GM21515 (cell line): ENCODE data around the gene CC2D2A.

Source experiments
- ATAC-seq: cut with Tn5 transposase; IDR thresholded peaks from one replicate; pipeline ENCODE4 v1.9.1; 2021; ENCODE audit not compliant: unreplicated experiment

Gene CC2D2A

DNA sequence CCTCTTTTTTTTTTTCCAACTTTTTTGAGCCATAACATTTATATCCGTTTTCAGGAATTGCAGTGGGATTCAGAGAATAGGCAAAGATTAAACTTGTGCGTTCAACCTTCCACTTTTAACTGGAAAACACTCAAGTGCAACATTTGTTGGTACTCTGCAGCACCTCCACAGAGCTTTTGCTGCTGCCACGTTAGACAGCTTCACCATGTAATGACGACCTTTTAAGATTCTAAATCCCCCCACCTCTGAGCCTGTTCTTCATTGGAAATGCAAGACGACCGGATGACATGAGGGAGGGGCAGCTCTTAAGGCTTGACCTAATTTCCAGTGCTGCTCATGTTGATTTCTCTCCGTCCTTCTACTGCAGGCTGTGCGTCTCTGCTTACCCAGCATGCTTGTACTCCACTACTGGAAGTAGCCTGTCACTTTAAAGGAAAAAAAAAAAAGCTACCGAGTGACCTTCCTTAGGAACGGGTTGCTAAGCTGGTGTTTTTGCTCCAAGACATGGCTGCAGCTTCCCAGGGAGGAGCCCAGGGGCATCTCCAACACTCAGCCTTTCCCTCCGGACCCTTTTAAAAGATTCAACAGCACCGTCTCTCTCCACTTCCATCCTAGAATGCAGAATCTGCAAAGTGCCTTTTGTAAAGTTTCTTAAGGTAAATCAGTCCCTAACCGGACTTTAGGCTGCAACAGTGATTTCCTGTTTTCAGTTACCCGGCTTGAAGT, at the start of gene CC2D2A:
CC2D2A (plus strand) TSS at position 481 of the 726 bp plus-strand sequence. CDS start 6,051 bp downstream, outside the sequence.
- no peak for ATAC-seq

DNA sequence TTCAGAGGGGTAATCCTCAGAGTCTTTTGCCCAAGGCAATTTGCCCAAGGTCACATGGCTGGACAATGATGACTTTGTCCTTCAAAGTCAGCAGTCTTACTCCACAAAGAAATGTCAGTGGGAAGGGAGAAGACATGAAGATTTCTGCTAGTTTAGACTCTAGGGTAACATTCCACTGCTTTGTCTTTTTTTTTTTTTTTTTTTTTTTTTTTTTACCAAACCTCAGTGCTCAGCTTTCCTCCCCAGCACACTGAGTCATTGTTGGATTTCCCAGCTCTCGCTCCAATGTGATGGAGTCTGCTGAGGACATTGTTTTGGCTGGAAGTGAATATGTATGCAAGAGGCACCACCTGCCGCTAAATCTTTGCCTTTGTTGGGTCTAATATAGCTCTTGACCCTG, 49.0 kb upstream of the CC2D2A start:
- ATAC-seq, result no peak

- ATAC-seq, result no peak
Observed at GRCh38 chr4:15423285-15423711, 46.4 kb upstream of the CC2D2A start.

- ATAC-seq, result no peak
Observed at GRCh38 chr4:15425520-15425919, 44.2 kb upstream of the CC2D2A start.

DNA sequence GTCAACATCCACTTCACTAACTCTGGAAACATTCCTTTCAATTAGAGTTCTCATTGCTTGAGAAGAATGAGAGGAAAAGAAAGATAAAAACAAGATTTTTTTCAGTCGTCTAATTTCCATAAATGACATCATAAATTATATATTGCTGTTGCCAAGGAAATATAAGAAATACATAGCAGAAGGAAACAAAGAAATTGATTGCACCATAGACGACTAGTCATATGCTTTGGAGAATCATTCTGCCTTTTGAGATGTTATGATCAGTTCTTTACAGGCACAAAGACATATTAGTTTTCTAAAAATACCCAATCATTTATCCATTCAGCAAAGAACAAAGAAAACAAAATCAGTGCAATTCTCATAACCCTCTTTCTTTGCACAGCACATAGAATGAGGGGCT, 42.5 kb upstream of the CC2D2A start:
- no peak for ATAC-seq

DNA sequence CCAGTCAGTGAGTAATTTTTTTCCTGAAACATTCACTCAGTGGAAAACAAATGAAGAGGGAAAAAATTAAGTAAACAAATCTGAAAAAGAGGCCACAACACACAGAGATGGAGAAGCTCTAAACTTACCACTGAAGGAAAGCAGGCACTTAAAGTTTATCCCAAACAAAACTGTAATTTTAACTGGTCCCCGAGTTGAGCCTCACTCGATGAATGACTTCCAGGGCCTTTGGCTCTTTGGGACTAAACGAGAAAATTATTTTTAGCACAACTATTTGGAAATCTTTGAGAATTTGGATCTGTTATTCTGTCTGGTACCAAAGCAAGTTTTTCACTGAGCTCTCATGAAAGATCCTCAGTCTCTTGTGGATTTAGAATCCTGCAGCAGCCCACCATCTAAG, 42.0 kb upstream of the CC2D2A start, which contains the start of gene C1QTNF7:
C1QTNF7 (plus strand) TSS at position 333 of the 400 bp plus-strand sequence. CDS start 7,711 bp downstream, outside the sequence.
- ATAC-seq, result no peak

- ATAC-seq, result no peak
Observed at GRCh38 chr4:15428611-15429010, 41.1 kb upstream of the CC2D2A start.

- no peak for ATAC-seq
Observed at GRCh38 chr4:15434091-15434490, 35.6 kb upstream of the CC2D2A start.

DNA sequence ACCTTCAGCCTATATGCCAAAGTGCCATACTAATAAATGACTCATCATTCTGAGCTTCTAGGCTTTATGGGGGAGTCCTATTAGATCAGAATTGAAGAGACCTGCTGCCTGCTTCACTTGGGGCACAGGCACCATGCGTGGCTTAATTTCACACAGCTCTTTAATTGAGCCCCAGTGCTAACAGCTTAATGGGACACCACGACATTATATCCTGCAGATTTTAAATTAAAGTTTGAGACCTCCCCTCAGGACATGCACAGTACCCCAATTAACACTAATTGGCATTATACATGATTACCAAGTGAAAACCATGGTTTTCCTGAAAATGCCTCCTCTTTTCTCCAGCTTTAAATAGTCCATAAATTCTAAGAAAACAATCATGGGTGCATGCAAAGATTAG, 35.0 kb upstream of the CC2D2A start:
- ATAC-seq, result no peak

- ATAC-seq, result no peak
Observed at GRCh38 chr4:15436513-15436912, 33.2 kb upstream of the CC2D2A start.

- ATAC-seq, result no peak
Observed at GRCh38 chr4:15438939-15439524, 30.6 kb upstream of the CC2D2A start.

DNA sequence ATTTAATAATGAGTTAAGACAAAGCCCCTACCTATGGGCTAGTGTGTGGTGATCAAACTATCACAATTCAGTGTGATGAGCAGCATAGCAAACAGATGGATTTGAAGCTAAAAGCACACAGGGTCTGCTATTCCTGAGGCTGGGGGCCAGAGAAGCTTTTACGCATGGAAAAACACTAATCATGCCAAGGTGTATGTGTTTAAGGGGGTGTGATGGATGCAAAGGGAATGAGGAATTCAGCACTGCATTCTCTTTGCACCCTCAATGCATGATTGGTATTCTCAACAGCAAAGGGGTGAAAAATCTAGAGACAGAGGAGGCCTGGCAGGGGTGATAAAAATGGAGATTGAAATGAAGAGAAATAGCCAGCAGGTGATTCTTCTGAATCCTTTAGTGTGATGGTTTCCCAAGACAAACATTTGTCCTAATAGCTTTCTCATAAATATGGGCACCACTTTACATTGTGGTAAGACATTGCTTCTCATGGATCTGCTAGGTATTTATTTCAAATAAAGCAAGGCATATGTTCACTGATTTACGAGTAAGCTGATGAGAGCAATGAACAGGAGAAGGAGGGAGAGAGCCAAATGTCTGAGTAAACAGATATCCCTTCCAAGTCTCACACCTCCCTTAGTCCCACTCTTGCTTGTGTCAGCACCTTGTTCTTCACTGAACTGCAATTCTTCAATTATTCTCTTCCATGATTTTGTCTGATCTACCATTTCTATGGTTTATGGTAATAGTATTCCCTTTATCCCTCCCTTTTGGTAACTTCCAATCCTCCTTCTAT, 26.1 kb upstream of the CC2D2A start:
- ATAC-seq, result no peak

- no peak for ATAC-seq
Observed at GRCh38 chr4:15444276-15444675, 25.4 kb upstream of the CC2D2A start.

DNA sequence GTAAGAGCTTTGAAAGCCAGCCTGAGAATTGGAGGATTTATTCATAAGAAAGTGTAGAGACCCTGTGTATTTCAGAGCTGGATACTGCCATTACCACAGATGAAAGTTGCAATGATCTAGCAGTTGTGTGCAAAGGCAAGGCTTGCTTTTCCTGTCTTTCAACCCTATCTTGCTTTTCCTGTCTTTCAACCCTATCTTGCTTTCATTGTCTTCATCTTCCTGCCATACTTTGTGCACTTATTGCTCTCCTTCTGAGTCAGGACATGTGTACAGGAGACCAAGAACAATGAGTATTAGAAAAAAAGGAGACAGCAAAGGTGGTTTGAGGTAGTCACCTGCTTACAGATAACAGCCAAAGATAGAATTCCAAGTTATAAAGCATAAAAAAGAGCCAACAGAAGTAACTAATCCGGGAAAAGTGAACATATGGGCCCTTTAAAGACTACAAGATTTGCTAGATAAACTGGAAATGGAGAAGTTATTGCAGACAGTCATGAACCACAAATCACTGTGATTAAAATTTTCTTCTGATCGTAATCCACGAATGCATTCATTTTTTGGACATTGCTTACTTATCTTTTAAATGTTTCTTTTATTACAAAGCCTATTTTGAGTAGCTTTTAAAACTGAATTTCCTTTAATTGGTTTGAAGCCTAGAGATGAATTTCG, 24.7 kb upstream of the CC2D2A start:
- no peak for ATAC-seq

GRCh38 chr4:15451181-15451865, 18.4 kb upstream of the CC2D2A start:
- no peak for ATAC-seq

DNA sequence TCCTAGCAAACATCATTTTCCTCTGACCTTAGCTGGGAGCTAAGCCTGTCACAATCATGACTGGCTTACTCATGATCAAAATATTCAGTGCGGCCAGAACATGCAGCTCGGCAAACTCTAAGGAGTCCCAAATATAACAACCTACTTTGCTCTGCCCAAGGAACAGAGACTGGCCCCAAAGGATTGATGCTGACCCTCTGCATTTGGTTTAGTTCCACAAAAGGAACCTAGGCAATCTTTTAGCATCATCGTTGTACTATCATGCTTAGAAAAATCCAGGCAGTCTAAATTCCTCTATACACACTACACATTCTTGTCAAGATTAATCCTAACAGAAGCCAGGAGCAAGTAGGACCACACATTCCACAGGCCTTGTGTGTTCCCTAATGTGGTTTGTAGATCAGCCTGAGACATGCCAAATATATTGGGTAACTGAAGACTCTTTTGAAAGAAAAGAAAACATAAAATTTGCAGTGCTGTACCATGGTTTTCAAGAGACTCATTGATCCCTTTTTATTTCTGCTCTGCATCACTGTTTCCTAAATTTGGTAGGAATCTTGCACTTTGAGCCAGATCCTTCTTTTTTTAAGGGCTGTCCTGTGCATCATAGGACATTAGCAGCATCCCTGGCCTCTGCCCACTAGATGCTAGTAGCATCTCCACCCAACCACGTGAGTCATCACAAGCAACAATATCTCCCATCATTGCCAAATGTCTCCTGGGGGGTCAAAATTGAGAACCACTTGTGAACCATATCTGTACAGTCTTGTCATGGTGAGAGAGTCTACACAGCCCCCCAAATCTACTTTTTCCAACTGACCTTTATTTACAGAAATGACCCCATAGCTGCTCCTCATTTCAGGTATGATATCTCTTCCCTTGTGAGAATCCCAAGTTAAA, 17.6 kb upstream of the CC2D2A start:
- ATAC-seq, result no peak

DNA sequence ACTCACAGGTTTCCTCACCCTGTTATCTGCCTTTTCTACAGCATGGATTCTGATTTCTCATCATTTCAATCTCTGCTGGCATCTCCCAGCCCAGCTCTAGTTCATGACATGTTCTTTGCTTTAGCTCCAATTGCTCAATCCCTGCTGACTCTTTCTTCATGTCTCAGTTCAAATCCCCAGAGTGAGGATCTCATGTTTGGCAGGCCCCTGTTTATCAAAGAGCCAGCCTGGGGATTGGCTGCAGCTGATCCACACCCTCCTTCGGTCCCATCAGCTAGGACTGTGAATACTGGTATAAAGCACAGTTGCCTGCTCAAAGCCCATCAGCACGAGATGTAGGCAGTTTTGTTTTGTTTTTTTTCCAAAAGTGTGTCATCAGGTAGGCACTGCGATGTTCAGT, 14.4 kb upstream of the CC2D2A start:
- no peak for ATAC-seq

DNA sequence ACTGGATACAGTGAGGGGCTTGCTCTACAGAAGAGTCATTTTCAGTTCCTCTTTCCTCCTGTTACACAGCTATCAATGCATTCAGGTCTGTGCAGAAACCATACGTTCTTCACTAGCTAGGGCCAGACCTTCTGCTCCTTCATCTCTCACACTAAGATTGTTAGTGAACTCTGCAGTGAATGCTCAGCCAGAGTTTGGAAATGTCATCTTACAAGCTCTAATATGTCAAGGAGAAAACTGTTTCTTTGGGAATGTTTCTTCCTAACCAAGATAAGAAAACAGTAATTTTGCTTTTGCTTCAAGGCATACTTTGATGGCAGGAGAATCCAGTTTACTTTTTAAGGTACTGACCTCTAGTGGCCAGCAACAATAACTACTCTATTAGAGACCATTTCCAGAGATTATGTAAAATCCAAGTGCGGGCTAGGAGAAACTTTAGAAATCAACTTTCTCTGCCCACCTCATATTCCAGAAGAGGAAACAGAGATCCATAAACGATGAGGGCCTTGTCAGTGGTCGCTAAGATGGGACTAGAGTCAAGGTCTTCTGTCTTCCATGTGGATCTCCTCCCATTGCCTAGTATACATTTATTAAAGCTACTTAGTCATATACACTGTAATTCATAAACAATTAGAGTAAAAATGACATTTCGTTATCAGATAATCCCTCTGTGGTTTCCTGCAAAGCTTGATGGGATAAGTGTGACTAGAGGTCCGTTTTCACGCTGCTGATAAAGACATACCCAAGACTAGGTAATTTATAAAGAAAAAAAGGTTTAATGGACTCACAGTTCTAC, 12.1 kb upstream of the CC2D2A start:
- peak; percentile 96 for ATAC-seq

DNA sequence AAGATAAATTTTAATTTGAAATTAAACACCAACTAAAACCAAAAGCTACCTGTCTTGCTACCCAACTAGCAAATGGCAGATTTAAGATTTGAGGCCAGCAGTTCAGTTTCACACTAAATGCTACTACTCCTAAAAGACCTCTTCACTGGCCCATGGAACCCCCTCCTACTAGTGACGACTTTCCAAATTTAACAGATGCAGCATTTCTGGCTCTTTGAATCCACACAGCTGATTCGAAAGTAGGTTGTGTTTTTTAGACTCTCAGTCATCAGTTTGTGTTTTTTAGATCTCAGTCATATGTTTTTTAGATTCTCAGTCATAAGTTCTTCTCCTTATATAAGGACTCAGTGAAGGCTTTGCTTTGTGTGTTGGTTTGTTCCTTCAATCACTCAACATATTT, 11.1 kb upstream of the CC2D2A start:
- ATAC-seq, result no peak
